SK-N-MC (cell line): ENCODE results near the gene SLC25A11.

Experiments used
- EZH2 ChIP-seq: fragments of 200-600 bp; sonication (generic); IDR thresholded peaks from one replicate; pipeline ENCODE4 v1.6.1; 2017; ENCODE audit warnings: antibody characterized with exemption
- POLR2AphosphoS5 ChIP-seq: IDR thresholded peaks from 2 replicates; pipeline ENCODE4 v1.6.1; 2012; ENCODE audit warnings: mild to moderate bottlenecking, low read depth, low read length, borderline replicate concordance

DNA sequence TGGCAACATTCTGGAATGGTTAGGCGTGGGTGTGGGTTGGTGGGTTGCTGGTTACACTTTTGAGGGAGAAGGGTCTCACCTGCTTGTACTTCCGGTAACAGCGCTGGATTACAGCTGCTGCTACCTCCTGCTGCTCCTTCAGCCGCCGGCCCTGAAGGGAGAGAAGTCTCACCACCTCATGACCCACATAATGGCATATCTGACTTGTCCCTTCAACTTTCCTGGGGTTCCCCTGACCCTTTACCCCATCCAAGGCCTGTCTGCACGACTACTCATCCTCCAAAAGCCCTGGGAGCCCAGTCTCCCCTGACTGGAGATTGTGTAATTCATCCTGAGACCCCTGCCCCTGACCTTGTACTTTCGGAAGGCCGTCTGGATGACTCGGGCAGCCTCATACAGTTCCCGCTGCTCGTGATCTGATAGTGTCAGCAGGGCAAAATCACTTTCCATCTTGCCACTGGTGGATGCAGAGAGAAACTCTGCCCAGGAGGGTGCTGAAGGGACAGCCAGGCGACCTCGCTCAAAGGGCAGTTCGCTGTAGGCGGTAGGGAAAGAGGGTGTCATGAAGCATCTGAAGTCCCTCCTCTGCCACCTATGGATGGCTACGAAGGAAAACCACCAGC, 29.8 kb upstream of the SLC25A11 start:
- TF ChIP-seq POLR2AphosphoS5: no peak
- TF ChIP-seq EZH2: no peak
